Adrenal gland (tissue), 12 donors: ENCODE results near the gene ADAMTS16. TPM values are rescaled to one million over a fixed set of nuclear protein-coding genes. Genes with fewer than 3 reads are reported as not detected.

Experiments used
- DNase-seq, 7 donors: peaks; one replicate each; pipeline ENCODE4 v3.0.0-alpha.2; 2019 to 2020
- H3K27ac ChIP-seq, 5 donors: fragments of 200-600 bp; sonication (generic) in 4 of 5; 1 replicate in 3 of 5; 2 replicates in 2 of 5; pipeline versions ENCODE4 v1.5.1 to v1.8.0; 2016 to 2020; ENCODE audit warnings: mild to moderate bottlenecking in 1 of 5
- H3K27me3 ChIP-seq: fragments of 200-600 bp; 2 replicates; pipeline ENCODE4 v1.8.0; 2021
- H3K36me3 ChIP-seq, 2 donors: fragments of 200-600 bp; replicated peaks in 1 of 2; 1 replicate in 1 of 2; 2 replicates in 1 of 2; pipeline versions ENCODE4 v1.5.1 to v1.8.0; 2018 to 2022
- H3K4me1 ChIP-seq, 2 donors: fragments of 200-600 bp; replicated peaks in 1 of 2; 1 replicate in 1 of 2; 2 replicates in 1 of 2; pipeline versions ENCODE4 v1.5.1 to v1.8.0; 2018 to 2021
- H3K4me3 ChIP-seq, 4 donors: fragments of 200-600 bp; sonication (generic) in 3 of 4; one replicate each; pipeline ENCODE4 v1.5.1; 2016 to 2018
- H3K9me3 ChIP-seq, 3 donors: fragments of 200-600 bp; sonication (generic) in 1 of 3; replicated peaks in 1 of 3; 1 replicate in 2 of 3; 2 replicates in 1 of 3; pipeline versions ENCODE4 v1.5.1 to v1.8.0; 2016 to 2021
- CTCF ChIP-seq, 6 experiments: fragments of 450-650 bp in 4 of 6; fragments of 200-600 bp in 2 of 6; sonication (generic) in 1 of 6; IDR thresholded peaks; 1 replicate in 5 of 6; 2 replicates in 1 of 6; pipeline versions ENCODE4 v1.5.1 to v1.8.0; 2016 to 2021; ENCODE audit warnings: antibody characterized with exemption in 6 of 6, mild to moderate bottlenecking in 2 of 6, moderate library complexity in 1 of 6
- POLR2A ChIP-seq, 2 donors: fragments of 450-650 bp; IDR thresholded peaks; one replicate each; pipeline ENCODE4 v1.6.1; 2017; ENCODE audit warnings: antibody characterized with exemption in 2 of 2, mild to moderate bottlenecking in 2 of 2, moderate library complexity in 1 of 2
- whole genome bisulfite sequencing, 4 donors: extraction: QIAGEN DNeasy Blood & Tissue Kit in 2 of 4; methylation state at CpG; one replicate each; pipeline versions ENCODE4 v1.1.5 to v1.1.7; 2013 to 2017; 5-methylcytosine and 5-hydroxymethylcytosine counted together
- intact Hi-C, 2 donors: fragments of 100-400 bp; cut with DNase I; formaldehyde crosslinking; loops; one replicate each; pipeline versions ENCODE4 v1.14.1 to v1.15.0; 2022 to 2023
- polyA plus RNA-seq, 3 donors: library from polyadenylated mRNA; stranded (reverse); fragments of 200-250 nt in 2 of 3; fragments of 350-450 nt in 1 of 3; fragmentation: Illumina TruSeq in 1 of 3; extraction: RNeasy Lipid Tissue Mini Kit (QIAGEN cat#74804) in 1 of 3; gene quantifications; one replicate each; pipeline ENCODE4 v1.2.3, GENCODE V29; 2013 to 2014
- total RNA-seq, 9 donors: library from RNA; depleted of rRNA in 4 of 9; stranded (reverse); fragments of >200 nt in 4 of 9; fragments of 120-200 nt in 1 of 9; fragmentation: NEBNext Ultra II Directional in 1 of 9; extraction: Animal tissue kit (Norgen Biotek cat#: 25700) in 1 of 9; gene quantifications; one replicate each; pipeline versions ENCODE4 v1.1.0 to v1.2.4, GENCODE V29; 2013 to 2023
- donor health status: healthy with polysubstance abuse.
- donor health status: Bipolar disorder and iron deficiency.
- donor health status: DM: yes; HTN: yes; CAD: no.
- donor health status: DM: no; HTN: no; CAD: no.
- donor health status: DM: no; HTN: no; CAD: no.
- donor health status: DM: yes; HTN: yes; CAD: no.

ADAMTS16 gene
- total and polyA plus RNA-seq, 12 donors, result 0.07 to 3.7 (median 0.19) TPM; not detected in 8

- TF ChIP-seq POLR2A (IDR thresholded peaks at IDR 0.05) (no peak), CTCF (IDR thresholded peaks at IDR 0.05) (no peak)
- H3K27ac ChIP-seq, result no peak overlapping the region
- intact Hi-C loops, result no loop called here
- H3K9me3 ChIP-seq, result no peaks in the 10 kb centered on the region
- DNase-seq, result no peak
- H3K36me3 ChIP-seq, result no peaks in the 10 kb centered on the region
- H3K27me3 ChIP-seq, result no peaks in the 10 kb centered on the region
- WGBS, 4 donors, result 55 to 73% (median 65%) methylated on average over 4 of the region's 4 CpGs
- H3K4me3 ChIP-seq, result no peak overlapping the region
- no peaks in the 10 kb centered on the region for H3K4me1 ChIP-seq
Measured at GRCh38 chr5:5103245-5103644, 36.9 kb upstream of the ADAMTS16 start.

GRCh38 chr5:5104550-5104949 is 35.6 kb upstream of the ADAMTS16 start:
- no peaks in the 10 kb centered on the region for H3K27me3 ChIP-seq
- H3K36me3 ChIP-seq, result no peaks in the 10 kb centered on the region
- no peak overlapping the region for H3K27ac ChIP-seq
- intact Hi-C loops, result no loop called here
- 57 to 87% (median 79%) methylated on average over 1 of the region's 1 CpG for WGBS, 4 donors
- H3K4me1 ChIP-seq, result no peaks in the 10 kb centered on the region
- no peaks in the 10 kb centered on the region for H3K9me3 ChIP-seq
- H3K4me3 ChIP-seq, result no peak overlapping the region
- TF ChIP-seq POLR2A (IDR thresholded peaks at IDR 0.05) (no peak), CTCF (IDR thresholded peaks at IDR 0.05) (no peak)
- DNase-seq, result no peak

- intact Hi-C loops, result no loop called here
- Histone ChIP-seq H3K27ac (no peak overlapping the region), H3K4me3 (no peak overlapping the region), H3K4me1 (no peaks in the 10 kb centered on the region), H3K27me3 (no peaks in the 10 kb centered on the region), H3K9me3 (no peaks in the 10 kb centered on the region), H3K36me3 (no peaks in the 10 kb centered on the region)
- no peak for DNase-seq
- WGBS, 4 donors, result 67 to 77% (median 71%) methylated on average over 1 of the region's 1 CpG
- TF ChIP-seq CTCF (IDR thresholded peaks at IDR 0.05), result no peak
- TF ChIP-seq POLR2A (IDR thresholded peaks at IDR 0.05), result no peak
Measured at GRCh38 chr5:5105531-5105930, 34.6 kb upstream of the ADAMTS16 start.

GRCh38 chr5:5116956-5117355 is 23.2 kb upstream of the ADAMTS16 start:
- TF ChIP-seq CTCF (IDR thresholded peaks at IDR 0.05) (no peak), POLR2A (IDR thresholded peaks at IDR 0.05) (no peak)
- Histone ChIP-seq H3K27ac (no peak overlapping the region), H3K9me3 (peaks cover 0 to 4% (median 0%) of the 10 kb centered on the region in 3 donors), H3K36me3 (no peaks in the 10 kb centered on the region), H3K4me1 (no peaks in the 10 kb centered on the region), H3K27me3 (peaks cover 6% of the 10 kb centered on the region), H3K4me3 (no peak overlapping the region)
- intact Hi-C loops, result no loop called here
- DNase-seq, result no peak
